Astrocyte of the hippocampus (primary cell): ENCODE measurements around the gene GTF2H4.
A peak's percentile ranks its signal among the peaks of the same experiment; 100 is the strongest.

Source experiments
- DNase-seq: peaks from one replicate; pipeline ENCODE4 v3.0.0; 2011; ENCODE audit warnings: low read depth, low spot score

The GTF2H4 gene

DNA sequence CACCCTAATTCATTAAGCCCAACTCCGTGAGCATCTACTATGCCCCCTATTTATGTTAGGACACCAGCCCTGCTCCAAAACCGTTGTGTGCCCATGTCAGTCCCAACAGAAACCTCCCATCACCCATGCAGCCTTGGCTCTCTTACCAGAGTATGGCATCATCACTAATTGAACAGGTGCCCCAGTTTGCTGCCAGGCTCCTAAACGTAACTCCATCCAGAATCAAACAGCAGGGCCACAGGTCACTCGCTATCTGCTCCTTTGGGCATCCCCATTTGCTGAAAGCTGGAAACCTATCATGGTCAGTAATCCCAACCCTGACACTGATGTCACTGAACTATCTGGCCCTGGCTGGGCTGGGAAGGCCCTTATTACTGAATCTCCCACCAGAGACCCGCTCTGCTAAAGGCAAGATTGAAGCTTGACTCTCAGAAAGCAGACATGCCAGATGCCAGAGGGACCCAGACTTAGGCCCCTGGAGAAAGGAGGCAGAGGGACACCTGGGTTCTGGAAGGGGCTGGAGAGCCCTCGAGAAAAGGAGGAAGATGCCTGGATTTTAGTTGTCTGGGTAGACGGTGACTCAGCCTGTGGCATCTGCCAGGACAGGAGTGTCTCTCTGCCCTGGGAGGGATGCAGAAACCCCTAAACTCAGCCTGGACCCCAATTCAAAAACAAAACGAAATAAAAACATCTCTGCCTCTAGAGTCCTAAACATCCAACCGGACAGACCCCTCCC is 46.8 kb downstream of the GTF2H4 start:
- DNase-seq, result no peak

DNA sequence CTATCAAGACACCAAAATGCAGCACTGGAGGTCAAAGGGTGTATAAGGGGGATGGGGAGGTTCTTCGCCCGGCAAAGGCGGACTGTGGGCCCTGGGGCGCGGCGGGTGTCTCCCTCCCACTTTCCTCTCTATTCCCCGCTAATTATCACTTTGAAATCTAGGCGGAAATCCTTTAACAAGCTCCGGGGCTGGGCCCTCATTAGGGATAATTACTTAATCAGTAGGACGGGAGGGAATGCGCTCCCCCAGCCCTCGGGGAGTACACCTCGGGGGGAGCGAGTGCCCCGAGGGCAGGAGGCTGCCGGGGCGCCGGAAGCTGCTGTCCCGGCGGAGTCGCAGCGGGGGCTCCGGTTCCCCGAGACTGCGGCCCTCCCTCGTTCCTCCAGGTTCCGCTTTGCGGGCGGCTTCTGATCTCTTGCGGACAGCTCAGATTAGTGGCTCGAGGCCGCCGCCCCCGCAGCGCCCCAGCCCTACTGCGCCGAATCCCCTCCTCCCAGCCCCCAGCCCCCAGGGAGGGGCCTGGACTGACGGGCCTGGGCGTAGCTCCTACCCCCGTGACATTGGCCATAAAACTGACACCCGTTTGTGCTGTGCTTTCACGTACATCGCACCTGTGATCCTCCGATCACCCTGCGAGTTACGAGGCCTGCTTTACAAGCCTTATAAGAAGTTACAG is 47.5 kb downstream of the GTF2H4 start:
- DNase-seq, result peak; percentile 57

DNA sequence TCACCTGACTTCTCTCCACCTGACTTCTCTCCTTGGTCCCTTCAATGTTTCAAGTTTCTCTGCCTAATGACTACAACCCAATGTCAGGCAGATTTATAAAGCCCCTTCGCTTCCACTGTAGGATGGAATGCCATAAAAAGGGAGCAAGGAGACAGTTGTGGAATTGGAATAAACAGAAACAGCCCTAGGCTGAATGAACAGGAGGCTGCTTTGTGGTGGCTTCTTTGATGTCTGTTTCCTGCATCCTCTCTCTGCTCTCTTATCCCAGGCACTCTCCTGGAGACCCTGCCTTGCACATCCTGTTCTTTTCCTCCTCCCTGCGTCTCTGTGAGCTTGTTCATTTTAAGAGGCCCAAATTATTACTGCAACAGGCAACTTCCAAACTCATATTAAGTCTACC is 49.7 kb downstream of the GTF2H4 start:
- no peak for DNase-seq

DNA sequence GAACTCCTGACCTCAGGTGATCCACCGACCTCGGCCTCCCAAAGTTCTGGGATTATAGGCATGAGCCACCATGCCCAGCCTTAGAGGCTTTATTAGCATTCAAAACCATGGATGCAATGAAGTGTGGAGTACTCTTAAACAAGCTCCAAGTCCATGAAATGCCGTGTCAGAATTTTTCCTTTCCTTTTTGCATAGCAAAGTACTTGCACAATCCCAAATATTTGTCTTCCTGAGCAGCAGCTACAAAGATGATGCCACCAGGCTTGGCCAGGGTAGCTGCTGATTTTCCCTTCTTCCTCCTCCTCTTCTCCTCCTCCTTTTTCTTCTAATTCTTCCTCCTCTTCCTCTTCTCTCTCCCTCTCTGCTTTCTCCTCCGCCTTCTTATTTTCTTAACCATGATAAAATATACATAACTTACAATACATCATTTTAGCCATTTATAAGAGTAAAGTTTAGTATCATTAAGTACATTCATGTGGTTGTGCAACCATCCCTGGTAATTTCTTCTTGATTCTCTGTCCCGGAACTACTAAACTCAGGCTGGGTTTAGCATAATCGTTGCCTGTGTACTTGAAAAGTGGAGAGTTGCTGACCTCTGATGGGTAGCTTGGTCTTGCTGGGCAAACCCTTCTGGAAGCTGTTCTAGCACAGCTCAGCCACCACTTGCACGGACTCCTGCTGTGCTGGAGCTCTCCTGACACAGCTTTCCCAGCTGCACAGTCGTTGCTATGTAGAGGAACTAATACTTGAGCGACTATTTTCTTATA is 53.1 kb downstream of the GTF2H4 start:
- DNase-seq, result no peak

DNA sequence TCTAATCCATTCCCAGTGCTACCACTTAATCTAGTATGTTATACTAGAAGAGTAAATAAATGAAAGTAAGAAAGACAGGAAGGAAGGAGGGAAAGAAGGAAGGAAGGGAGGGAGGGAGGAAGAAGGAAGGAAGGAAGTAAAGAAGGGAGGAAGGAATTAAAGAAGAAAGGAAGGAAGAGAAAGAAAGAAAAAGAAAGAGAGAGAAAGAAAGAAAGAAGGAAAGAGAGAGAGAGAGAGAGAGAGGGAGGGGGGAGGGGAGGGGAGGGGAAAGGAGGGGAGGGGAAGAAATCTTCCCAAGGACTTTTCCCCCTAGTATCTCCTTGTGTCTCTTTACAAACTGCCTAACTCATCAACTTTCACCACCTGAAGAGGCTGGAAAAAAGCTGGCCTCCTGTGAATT is 54.7 kb downstream of the GTF2H4 start:
- no peak for DNase-seq

DNA sequence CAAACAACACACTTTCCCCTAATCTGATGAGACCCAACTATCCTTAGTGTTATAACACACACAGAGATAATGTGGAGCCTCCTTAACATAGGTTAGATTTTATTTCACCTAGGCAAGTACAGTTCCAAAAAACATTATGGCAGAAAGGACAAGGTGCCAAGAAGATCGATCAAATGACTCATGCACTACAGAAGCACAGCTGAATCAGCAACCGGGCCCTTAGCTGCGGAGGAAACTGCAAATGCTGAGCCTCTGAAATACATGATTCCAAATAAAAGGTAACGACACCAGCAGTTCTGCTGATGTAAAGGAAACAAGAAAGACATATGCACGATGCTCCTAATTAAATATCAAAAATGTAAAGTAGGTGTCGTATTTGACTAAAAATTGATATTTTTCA is 55.6 kb downstream of the GTF2H4 start:
- DNase-seq, result peak; percentile 61
